Progenitor cell of endocrine pancreas (in vitro differentiated cells): ENCODE results near the gene ALG10B. TPM values are rescaled to one million over a fixed set of nuclear protein-coding genes. Genes with fewer than 3 reads are reported as not detected.
"Not testable (repeated sequence)": the region's sequence is repeated elsewhere in the genome, so short reads cannot be mapped to it uniquely, and the experiment has no call there.

Experiments used
- DNase-seq: peaks from one replicate; pipeline ENCODE4 v3.0.0; 2021; ENCODE audit warnings: low spot score; ENCODE audit not compliant: unreplicated experiment
- H3K27ac Mint-ChIP-seq: 2 replicates; pipeline ENCODE4 v1.8.0; 2021; ENCODE audit warnings: mild to moderate bottlenecking, moderate library complexity, mixed read lengths
- H3K27me3 Mint-ChIP-seq: 2 replicates; pipeline ENCODE4 v1.8.0; 2021; ENCODE audit warnings: mixed read lengths
- H3K36me3 Mint-ChIP-seq: 2 replicates; pipeline ENCODE4 v1.8.0; 2022; ENCODE audit warnings: mixed read lengths; ENCODE audit not compliant: insufficient read depth
- H3K4me1 Mint-ChIP-seq: 2 replicates; pipeline ENCODE4 v1.8.0; 2021; ENCODE audit warnings: low read depth, mixed read lengths
- H3K4me3 Mint-ChIP-seq: 2 replicates; pipeline ENCODE4 v1.8.0; 2021; ENCODE audit warnings: low read depth, mild to moderate bottlenecking, moderate library complexity, mixed read lengths
- H3K9me3 Mint-ChIP-seq: 2 replicates; pipeline ENCODE4 v1.8.0; 2021; ENCODE audit warnings: low read depth, mixed read lengths
- total RNA-seq: library from RNA; stranded (reverse); gene quantifications from 2 replicates; pipeline ENCODE4 v1.2.1, GENCODE V29; 2021
- TF ChIP-seq, protein P1 (sequence below): fragments of 200-600 bp; sonication (generic); IDR thresholded peaks from one replicate; pipeline ENCODE4 v1.5.0; 2021; ENCODE audit warnings: antibody characterized with exemption, mild to moderate bottlenecking; ENCODE audit not compliant: unreplicated experiment

ALG10B gene
- total RNA-seq, 1 donor from 2014 or later, result 10.8 TPM

DNA sequence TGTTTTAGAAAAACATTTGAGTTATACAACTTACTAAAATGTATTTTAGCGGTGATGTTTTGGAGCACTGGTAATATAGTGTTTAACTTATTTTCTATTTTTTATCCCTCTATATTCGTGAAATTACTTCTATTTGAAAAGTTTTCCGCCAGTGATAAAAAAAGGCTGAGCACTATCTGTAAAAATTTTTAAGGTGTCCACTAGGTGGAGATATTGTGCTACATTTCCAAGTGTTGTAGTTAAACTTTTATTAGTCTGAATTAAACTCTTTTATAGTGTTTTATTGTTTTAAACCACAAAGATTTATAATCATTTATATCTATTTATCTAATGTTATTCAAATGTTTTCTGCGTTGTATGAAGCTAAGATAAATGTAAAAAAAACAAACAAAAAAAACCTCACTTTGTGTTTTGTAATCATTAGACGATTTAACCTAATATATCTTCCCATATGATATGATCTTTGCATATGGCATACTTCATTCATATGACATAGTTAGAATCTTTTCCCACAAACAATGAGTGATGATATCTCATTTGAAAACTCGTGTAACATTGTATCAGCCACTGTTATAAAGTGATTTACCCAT lies 11.8 kb downstream of the ALG10B start:
- H3K9me3 Mint-ChIP-seq, result peaks cover 3% of the 10 kb centered on the region
- no peak for DNase-seq
- H3K36me3 Mint-ChIP-seq, result no peaks in the 10 kb centered on the region
- H3K27me3 Mint-ChIP-seq, result no peaks in the 10 kb centered on the region
- H3K4me3 Mint-ChIP-seq, result no peak overlapping the region
- no peaks in the 10 kb centered on the region for H3K4me1 Mint-ChIP-seq
- TF ChIP-seq, protein P1, sequence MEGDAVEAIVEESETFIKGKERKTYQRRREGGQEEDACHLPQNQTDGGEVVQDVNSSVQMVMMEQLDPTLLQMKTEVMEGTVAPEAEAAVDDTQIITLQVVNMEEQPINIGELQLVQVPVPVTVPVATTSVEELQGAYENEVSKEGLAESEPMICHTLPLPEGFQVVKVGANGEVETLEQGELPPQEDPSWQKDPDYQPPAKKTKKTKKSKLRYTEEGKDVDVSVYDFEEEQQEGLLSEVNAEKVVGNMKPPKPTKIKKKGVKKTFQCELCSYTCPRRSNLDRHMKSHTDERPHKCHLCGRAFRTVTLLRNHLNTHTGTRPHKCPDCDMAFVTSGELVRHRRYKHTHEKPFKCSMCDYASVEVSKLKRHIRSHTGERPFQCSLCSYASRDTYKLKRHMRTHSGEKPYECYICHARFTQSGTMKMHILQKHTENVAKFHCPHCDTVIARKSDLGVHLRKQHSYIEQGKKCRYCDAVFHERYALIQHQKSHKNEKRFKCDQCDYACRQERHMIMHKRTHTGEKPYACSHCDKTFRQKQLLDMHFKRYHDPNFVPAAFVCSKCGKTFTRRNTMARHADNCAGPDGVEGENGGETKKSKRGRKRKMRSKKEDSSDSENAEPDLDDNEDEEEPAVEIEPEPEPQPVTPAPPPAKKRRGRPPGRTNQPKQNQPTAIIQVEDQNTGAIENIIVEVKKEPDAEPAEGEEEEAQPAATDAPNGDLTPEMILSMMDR, result peak; percentile 84
- H3K27ac Mint-ChIP-seq, result no peak overlapping the region

DNA sequence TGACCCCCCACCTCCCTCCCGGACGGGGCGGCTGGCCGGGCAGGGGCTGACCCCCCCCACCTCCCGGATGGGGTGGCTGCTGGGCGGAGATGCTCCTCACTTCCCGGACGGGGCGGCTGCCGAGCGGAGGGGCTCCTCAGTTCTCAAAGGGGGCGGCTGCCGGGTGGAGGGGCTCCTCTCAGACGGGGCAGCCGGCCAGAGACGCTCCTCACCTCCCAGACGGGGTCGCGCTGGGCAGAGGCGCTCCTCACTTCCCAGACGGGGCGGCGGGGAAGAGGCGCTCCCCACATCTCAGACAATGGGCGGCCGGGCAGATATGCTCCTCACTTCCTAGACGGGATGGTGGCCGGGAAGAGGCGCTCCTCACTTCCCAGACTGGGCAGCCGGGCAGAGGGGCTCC lies 13.8 kb downstream of the ALG10B start:
- not testable (repeated sequence) for H3K27me3 Mint-ChIP-seq, H3K27ac Mint-ChIP-seq, H3K36me3 Mint-ChIP-seq

DNA sequence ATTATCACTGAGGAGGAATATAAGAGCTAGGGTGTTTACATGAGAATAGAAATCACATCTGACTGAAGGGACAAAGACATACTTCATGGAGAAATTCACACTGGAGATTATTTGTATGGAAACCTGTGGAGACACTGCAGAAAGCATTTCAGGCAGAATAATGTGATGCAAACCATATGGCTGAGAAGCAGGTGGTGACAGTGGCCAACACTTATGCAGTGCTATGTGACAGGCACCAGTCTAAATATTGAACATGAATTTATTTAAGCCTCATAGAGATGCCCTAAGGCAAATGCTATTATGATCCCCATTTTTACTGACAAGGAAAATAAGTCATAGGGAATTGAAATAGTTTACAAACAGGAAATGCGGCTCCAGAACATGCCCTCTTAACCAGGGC lies 16.2 kb downstream of the ALG10B start:
- Mint-ChIP-seq H3K27me3 (no peaks in the 10 kb centered on the region), H3K9me3 (peaks cover 3% of the 10 kb centered on the region), H3K27ac (no peak overlapping the region), H3K4me1 (no peaks in the 10 kb centered on the region), H3K36me3 (no peaks in the 10 kb centered on the region), H3K4me3 (no peak overlapping the region)
- DNase-seq, result no peak
- TF ChIP-seq, protein P1, result no peak

More for the DNA sequence above, 13.8 kb downstream of the ALG10B start:
- H3K4me3 Mint-ChIP-seq, H3K9me3 Mint-ChIP-seq, DNase-seq, H3K4me1 Mint-ChIP-seq: not testable (repeated sequence)

DNA sequence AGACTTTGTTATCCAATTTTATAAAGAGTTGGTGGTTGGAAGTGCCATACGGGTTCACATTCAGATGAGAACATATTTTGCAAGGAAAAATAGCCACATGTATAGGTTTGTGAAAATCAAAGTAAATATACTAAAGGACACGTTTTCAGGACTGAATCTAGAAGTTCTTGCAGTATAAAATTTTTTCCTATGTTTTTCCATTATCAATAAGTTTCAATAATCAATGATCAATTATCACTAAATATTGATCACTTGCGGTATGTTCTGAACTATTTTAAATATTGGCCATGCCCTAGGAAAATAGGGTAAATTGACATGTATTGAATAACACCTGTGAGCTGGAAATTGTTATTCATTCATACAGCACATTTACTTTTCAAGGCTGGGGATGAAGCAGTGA lies 25.9 kb downstream of the ALG10B start:
- no peak for DNase-seq
- TF ChIP-seq, protein P1, result no peak
- Mint-ChIP-seq H3K36me3 (no peaks in the 10 kb centered on the region), H3K4me3 (no peak overlapping the region), H3K27me3 (no peaks in the 10 kb centered on the region), H3K9me3 (peaks cover 30% of the 10 kb centered on the region), H3K27ac (no peak overlapping the region), H3K4me1 (no peaks in the 10 kb centered on the region)

DNA sequence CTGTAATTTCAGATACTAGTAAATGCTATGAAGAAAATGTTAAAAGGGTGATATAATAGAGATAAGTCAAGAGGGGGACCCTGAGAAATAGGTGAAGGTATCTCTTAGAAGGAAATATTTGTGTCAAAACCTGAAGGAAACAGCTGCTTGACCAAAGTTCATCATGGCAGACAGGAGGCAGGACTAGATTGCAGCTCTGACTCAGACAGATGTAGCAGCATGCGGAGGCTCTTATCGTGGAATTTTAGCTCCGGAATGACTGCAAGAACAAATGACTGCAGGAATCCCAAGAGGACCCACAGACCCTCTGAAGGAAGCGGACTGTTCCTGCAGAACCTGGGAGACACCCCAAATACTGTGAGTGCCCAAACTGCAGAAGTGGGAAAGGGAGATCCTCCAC lies 26.7 kb downstream of the ALG10B start:
- H3K27ac Mint-ChIP-seq, H3K27me3 Mint-ChIP-seq, H3K4me1 Mint-ChIP-seq, H3K36me3 Mint-ChIP-seq, H3K4me3 Mint-ChIP-seq, DNase-seq: not testable (repeated sequence)
- peaks cover 33% of the 10 kb centered on the region for H3K9me3 Mint-ChIP-seq

DNA sequence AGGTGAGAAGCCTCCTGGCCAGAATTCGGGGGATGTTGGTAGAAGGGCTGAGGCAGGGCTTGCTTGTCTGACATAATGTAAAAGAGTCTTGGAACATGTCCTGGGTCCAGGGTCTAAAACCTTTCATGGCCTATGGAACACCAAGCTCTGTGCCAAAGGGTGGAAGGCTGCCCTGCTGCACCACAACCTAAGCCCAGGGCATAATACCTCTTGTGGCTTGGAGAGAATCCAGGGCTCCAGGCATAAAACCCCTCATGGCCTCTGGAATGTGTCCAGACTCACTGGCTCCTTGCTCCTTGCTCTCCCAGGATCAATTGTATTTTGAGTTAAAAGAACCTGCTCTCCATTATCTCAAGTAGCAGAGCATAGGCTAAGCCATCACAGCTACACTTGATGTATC lies 27.3 kb downstream of the ALG10B start:
- not testable (repeated sequence) for H3K4me3 Mint-ChIP-seq, H3K27me3 Mint-ChIP-seq, H3K36me3 Mint-ChIP-seq, H3K27ac Mint-ChIP-seq, H3K4me1 Mint-ChIP-seq, DNase-seq
- peaks cover 37% of the 10 kb centered on the region for H3K9me3 Mint-ChIP-seq
